KMS-11 (cell line): Measurements from ENCODE around the gene GMNN.

Experiments
- H2AFZ ChIP-seq: fragments of 200-600 bp; sonication (generic); 2 replicates; pipeline ENCODE4 v1.6.1; 2016; ENCODE audit warnings: antibody characterized with exemption, mixed run types, low read depth
- H3K27ac ChIP-seq: fragments of 200-600 bp; sonication (generic); 2 replicates; pipeline ENCODE4 v1.6.1; 2016; ENCODE audit warnings: mild to moderate bottlenecking, mixed run types
- H3K27me3 ChIP-seq: fragments of 200-600 bp; sonication (generic); 2 replicates; pipeline ENCODE4 v1.6.1; 2017; ENCODE audit warnings: mild to moderate bottlenecking, low read depth, mixed run types, moderate library complexity; ENCODE audit not compliant: insufficient read depth
- H3K36me3 ChIP-seq: fragments of 200-600 bp; sonication (generic); 2 replicates; pipeline ENCODE4 v1.6.1; 2017; ENCODE audit warnings: mild to moderate bottlenecking, mixed run types; ENCODE audit not compliant: insufficient read depth
- H3K4me1 ChIP-seq: fragments of 200-600 bp; sonication (generic); 2 replicates; pipeline ENCODE4 v1.6.1; 2016; ENCODE audit warnings: mild to moderate bottlenecking, low read depth, mixed run types; ENCODE audit not compliant: poor library complexity, severe bottlenecking
- H3K4me2 ChIP-seq: fragments of 200-600 bp; sonication (generic); 2 replicates; pipeline ENCODE4 v1.7.0; 2016; ENCODE audit warnings: mild to moderate bottlenecking, mixed run types
- H3K4me3 ChIP-seq: fragments of 200-600 bp; sonication (generic); IDR thresholded peaks from 2 replicates; pipeline ENCODE4 v1.6.1; 2017; ENCODE audit warnings: low read depth, low read length, mixed read lengths; ENCODE audit not compliant: insufficient read depth
- H3K79me2 ChIP-seq: fragments of 200-600 bp; sonication (generic); 2 replicates; pipeline ENCODE4 v1.6.1; 2016; ENCODE audit warnings: low read depth, mixed run types; ENCODE audit not compliant: insufficient read depth
- H3K9ac ChIP-seq: fragments of 200-600 bp; sonication (generic); 2 replicates; pipeline ENCODE4 v1.6.1; 2016; ENCODE audit warnings: mild to moderate bottlenecking, mixed run types
- H4K20me1 ChIP-seq: fragments of 200-600 bp; sonication (generic); 2 replicates; pipeline ENCODE4 v1.6.1; 2016; ENCODE audit warnings: mild to moderate bottlenecking, mixed run types; ENCODE audit not compliant: insufficient read depth
- CTCF ChIP-seq: fragments of 200-600 bp; sonication (generic); conservative IDR thresholded peaks from 2 replicates; pipeline ENCODE4 v1.6.1; 2017; ENCODE audit warnings: low read depth, mild to moderate bottlenecking, antibody characterized with exemption, low read length, moderate library complexity, mixed read lengths

GMNN gene

GRCh38 chr6:24831771-24832716, 57.3 kb downstream of the GMNN start:
- no peak overlapping the region for H3K27ac ChIP-seq

GRCh38 chr6:24832794-24833193, 58.1 kb downstream of the GMNN start:
- Histone ChIP-seq H4K20me1 (no peaks in the 10 kb centered on the region), H2AFZ (no peak overlapping the region), H3K4me1 (no peaks in the 10 kb centered on the region), H3K27ac (no peak overlapping the region), H3K27me3 (no peaks in the 10 kb centered on the region), H3K36me3 (no peaks in the 10 kb centered on the region), H3K79me2 (no peaks in the 10 kb centered on the region), H3K9ac (no peak overlapping the region), H3K4me3 (no peak overlapping the region), H3K4me2 (no peak overlapping the region)
- TF ChIP-seq CTCF, result no peak

More at GRCh38 chr6:24831771-24832716, 57.3 kb downstream of the GMNN start:
- TF ChIP-seq CTCF, result no peak
- H3K4me1 ChIP-seq, result no peaks in the 10 kb centered on the region
- no peak overlapping the region for H2AFZ ChIP-seq
- no peaks in the 10 kb centered on the region for H3K27me3 ChIP-seq
- H3K79me2 ChIP-seq, result no peaks in the 10 kb centered on the region
- no peak overlapping the region for H3K4me3 ChIP-seq
- H3K4me2 ChIP-seq, result no peak overlapping the region
- H3K36me3 ChIP-seq, result no peaks in the 10 kb centered on the region
- H4K20me1 ChIP-seq, result no peaks in the 10 kb centered on the region
- H3K9ac ChIP-seq, result no peak overlapping the region

GRCh38 chr6:24833711-24834386, 59.1 kb downstream of the GMNN start:
- H3K4me3 ChIP-seq, result no peak overlapping the region
- no peaks in the 10 kb centered on the region for H3K4me1 ChIP-seq
- no peak overlapping the region for H2AFZ ChIP-seq
- no peaks in the 10 kb centered on the region for H3K27me3 ChIP-seq
- H3K79me2 ChIP-seq, result no peaks in the 10 kb centered on the region
- no peaks in the 10 kb centered on the region for H3K36me3 ChIP-seq
- no peaks in the 10 kb centered on the region for H4K20me1 ChIP-seq
- no peak for TF ChIP-seq CTCF
- H3K9ac ChIP-seq, result no peak overlapping the region
- H3K4me2 ChIP-seq, result no peak overlapping the region
- H3K27ac ChIP-seq, result no peak overlapping the region
